GM23338 (cell line): ENCODE results near the gene PACS2.

Experiments
- CTCF ChIP-seq, 2 experiments: fragments of 200-600 bp in 1 of 2; sonication (generic) in 1 of 2; conservative IDR thresholded peaks; 2 replicates each; pipeline versions ENCODE4 v1.5.1 to v1.6.1; 2016 to 2017; ENCODE audit warnings: antibody characterized with exemption in 2 of 2, low read depth in 2 of 2, mild to moderate bottlenecking in 2 of 2, moderate library complexity in 1 of 2
- POLR2AphosphoS5 ChIP-seq: IDR thresholded peaks from 2 replicates; pipeline ENCODE4 v1.6.1; 2016; ENCODE audit warnings: antibody characterized with exemption, low read depth
- REST ChIP-seq: IDR thresholded peaks from one replicate; pipeline ENCODE4 v1.6.1; 2018; ENCODE audit warnings: antibody characterized with exemption; ENCODE audit not compliant: unreplicated experiment

- TF ChIP-seq REST (no peak), POLR2AphosphoS5 (no peak), CTCF (conservative IDR thresholded peaks at IDR 0.05; ENCODE audit: low read depth in 2 of 2) (no peak)
These were observed 10.3 kb downstream of the PACS2 start for GRCh38 chr14:105324871-105325270.
